GM21526 (cell line): ENCODE data around the gene SIN3B.
"Not testable (repeated sequence)": the region's sequence is repeated elsewhere in the genome, so short reads cannot be mapped to it uniquely, and the experiment has no call there.

ENCODE experiments used
- ATAC-seq: cut with Tn5 transposase; IDR thresholded peaks from one replicate; pipeline ENCODE4 v1.9.1; 2021; ENCODE audit warnings: moderate library complexity; ENCODE audit not compliant: unreplicated experiment, low FRiP score

Gene SIN3B, protein sequence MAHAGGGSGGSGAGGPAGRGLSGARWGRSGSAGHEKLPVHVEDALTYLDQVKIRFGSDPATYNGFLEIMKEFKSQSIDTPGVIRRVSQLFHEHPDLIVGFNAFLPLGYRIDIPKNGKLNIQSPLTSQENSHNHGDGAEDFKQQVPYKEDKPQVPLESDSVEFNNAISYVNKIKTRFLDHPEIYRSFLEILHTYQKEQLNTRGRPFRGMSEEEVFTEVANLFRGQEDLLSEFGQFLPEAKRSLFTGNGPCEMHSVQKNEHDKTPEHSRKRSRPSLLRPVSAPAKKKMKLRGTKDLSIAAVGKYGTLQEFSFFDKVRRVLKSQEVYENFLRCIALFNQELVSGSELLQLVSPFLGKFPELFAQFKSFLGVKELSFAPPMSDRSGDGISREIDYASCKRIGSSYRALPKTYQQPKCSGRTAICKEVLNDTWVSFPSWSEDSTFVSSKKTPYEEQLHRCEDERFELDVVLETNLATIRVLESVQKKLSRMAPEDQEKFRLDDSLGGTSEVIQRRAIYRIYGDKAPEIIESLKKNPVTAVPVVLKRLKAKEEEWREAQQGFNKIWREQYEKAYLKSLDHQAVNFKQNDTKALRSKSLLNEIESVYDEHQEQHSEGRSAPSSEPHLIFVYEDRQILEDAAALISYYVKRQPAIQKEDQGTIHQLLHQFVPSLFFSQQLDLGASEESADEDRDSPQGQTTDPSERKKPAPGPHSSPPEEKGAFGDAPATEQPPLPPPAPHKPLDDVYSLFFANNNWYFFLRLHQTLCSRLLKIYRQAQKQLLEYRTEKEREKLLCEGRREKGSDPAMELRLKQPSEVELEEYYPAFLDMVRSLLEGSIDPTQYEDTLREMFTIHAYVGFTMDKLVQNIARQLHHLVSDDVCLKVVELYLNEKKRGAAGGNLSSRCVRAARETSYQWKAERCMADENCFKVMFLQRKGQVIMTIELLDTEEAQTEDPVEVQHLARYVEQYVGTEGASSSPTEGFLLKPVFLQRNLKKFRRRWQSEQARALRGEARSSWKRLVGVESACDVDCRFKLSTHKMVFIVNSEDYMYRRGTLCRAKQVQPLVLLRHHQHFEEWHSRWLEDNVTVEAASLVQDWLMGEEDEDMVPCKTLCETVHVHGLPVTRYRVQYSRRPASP

GRCh38 chr19:16829010-16829821, at the start of gene SIN3B:
SIN3B (plus strand) TSS chr19:16829398; CDS start chr19:16829421, 23 bp downstream.
- no peak for ATAC-seq

GRCh38 chr19:16779539-16780163, 49.5 kb upstream of the SIN3B start:
- ATAC-seq: no peak

DNA sequence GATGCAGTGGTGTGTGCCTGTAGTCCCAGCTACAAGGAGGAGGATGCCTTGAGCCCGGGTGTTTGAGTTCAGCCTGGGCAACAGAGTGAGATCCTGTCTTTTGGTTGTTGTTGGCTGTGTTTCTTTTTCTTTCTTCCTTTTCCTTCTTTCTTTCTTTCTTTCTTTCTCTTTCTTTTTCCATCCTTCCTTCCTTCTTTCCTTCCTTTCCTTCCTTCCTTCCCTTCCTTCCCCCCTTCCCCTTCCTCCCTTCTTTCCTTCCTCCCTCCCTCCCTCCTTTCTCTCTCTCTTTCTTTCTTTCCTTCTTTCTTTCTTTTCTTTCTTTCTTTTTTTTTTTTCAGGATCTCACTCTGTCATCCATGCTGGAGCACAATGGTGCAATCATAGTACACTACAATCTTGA, 46.5 kb upstream of the SIN3B start:
- ATAC-seq: no peak

GRCh38 chr19:16788479-16788878, 40.7 kb upstream of the SIN3B start:
- no peak for ATAC-seq

- no peak for ATAC-seq
Observed at GRCh38 chr19:16789238-16789637, 40.0 kb upstream of the SIN3B start.

- no peak for ATAC-seq
Observed at GRCh38 chr19:16790051-16790450, 39.1 kb upstream of the SIN3B start.

- no peak for ATAC-seq
Observed at GRCh38 chr19:16791942-16792341, 37.3 kb upstream of the SIN3B start.

DNA sequence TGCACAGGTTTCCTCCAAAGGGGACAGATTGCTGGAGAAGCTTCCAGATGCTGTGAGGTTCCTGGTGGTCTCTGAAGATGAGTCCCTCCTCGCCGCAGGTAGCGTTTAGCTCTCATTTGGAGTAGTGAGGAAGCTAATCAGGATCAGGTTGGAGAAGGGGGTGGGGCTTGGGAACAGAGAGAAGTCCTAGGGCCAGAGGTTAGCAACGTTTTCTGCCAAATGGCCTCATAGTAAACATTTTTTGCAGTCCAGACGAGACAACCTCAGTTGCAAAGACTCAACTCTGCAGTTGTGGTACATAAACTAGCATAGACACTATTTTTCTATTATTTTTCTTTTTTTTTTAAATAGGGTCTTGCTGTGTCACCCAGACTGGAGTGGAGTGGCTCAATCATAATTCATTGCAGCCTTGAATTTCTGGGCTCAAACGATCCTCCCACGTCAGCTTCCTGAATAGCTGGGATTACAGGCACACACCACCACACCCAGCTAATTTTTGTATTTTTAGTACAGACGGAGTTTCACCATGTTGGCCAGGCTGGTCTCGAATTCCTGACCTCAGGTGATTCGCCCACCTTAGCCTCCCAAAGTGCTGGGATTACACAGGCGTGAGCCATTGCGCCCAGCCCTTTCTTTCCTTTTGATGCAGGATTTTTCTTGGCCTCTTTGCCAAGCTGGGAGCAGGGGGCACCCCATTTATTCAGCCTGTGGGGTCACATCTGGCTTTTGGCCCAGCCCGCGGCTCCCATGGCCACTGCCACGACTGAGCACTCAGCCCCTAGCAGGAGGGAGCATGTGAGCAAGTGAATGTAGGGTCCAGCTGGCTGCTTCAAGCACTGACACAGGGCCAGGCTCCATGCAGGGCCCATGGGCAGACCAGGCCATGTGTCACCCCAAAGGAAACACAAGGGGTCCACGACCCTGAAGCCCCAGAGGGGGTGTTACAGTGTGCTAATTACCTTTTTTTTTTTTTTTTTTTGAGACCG, 34.4 kb upstream of the SIN3B start:
- ATAC-seq: no peak

GRCh38 chr19:16795731-16796130, 33.5 kb upstream of the SIN3B start:
- ATAC-seq: no peak

GRCh38 chr19:16797876-16798275, 31.3 kb upstream of the SIN3B start:
- ATAC-seq: no peak

GRCh38 chr19:16798326-16798725, 30.9 kb upstream of the SIN3B start:
- ATAC-seq: not testable (repeated sequence)

DNA sequence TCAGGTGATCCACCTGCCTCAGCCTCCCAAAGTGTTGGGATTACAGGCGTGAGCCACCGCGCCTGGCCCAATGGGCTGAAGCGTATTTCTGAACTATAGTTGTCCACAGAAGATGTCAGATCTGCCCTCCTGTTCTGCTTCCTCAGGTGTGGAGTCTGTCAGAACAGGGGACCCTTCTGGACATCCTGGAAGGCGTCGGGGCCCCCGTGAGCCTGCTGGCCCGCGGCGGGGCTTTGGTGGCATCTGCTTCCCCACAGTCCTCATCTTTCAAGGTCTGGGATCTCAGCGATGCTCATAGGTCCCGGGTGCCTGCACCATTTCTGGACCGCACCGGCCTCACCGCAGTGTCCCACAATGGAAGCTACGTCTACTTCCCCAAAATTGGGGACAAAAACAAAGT, 29.5 kb upstream of the SIN3B start:
- ATAC-seq: no peak

- ATAC-seq: no peak
Observed at GRCh38 chr19:16801600-16802013, 27.6 kb upstream of the SIN3B start.

DNA sequence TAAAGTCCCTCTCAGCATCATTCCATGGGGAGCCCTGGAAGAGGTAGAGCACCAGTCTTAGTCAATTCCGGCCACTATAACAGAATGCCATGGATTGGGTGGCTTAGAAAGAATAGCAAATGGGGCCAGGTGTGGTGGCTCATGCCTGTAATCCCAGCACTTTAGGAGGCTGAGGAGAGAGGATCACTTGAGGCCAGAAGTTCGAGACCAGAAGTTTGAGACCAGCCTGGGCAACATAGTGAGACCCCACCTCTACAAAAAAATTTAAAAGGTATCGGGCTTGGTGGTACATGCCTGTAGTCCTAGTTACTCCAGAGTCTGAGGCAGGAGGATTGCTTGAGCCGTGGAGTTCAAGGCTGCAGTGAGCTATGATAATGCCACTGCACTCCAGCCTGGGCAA, 25.0 kb upstream of the SIN3B start:
- no peak for ATAC-seq

DNA sequence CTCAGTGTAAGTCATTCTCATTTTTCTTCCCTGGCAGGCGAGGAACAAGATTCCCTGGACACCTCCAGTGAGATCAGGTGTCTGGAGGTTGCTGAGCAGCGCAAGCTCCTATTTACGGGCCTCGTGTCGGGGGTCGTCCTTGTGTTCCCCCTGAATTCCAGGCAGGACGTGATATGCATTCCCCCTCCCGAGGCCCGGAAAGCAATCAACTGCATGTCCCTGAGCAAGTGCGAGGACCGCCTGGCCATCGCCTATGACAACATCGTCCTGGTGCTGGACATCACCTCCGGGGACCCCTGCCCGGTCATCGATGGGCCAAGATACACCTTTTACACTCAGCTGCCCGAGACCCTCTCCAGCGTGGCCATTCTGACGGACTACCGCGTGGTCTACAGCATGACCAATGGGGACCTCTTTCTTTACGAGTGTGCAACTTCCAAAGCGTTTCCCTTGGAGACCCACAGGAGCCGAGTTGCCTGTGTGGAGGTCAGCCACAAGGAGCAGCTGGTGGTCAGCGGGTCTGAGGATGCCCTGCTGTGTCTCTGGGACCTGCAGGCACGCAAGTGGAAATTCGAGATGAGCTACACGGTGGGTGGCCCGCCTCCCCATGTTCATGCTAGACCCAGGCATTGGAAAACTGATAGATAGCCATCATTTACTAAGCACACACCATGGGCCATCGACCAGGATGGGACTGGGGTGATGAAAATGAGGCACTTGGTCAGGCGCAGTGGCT, 21.5 kb upstream of the SIN3B start:
- ATAC-seq: no peak

- ATAC-seq: no peak
Observed at GRCh38 chr19:16814526-16815100, 14.6 kb upstream of the SIN3B start.

DNA sequence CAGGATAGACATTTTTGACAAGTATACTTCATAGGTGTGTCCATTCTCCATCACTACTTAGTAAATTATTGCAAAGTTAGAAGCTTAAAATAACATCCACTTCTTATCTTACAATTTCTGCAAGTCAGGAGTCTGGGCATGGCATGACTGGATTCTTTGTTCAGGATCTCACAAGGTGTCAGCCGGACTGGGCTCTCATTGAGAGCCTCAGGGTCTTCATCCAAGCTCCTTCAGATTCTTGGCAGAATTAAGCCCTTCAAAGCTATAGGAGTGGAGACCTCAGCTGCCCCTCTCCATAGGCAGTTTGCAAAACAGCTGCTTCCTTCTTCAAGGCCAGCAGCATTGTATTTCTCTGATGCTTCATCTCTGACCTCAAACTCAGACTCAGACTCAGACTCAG, 9.1 kb upstream of the SIN3B start:
- no peak for ATAC-seq

DNA sequence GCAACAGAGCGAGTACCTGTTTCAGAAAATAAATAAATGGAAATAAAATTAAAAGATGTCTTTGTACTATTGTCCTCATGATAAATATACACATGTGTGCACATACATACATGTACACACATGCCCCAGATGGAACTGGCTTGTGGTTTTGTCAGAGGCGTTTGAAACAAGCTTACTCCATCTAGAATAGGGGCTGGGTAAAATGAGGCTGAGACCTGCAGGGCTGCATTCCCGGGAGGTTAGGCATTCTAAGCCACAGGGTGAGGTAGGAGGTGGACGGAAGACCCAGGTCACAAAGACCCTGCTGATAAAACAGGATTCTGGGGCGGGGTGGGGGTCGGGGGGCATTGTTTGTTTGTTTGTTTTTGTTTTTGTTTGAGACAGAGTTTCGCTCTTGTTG, 8.1 kb upstream of the SIN3B start:
- ATAC-seq: no peak
